GM19351 (cell line): Measurements from ENCODE around the gene DHRS4L2.

Experiments
- ATAC-seq: cut with Tn5 transposase; IDR thresholded peaks from one replicate; pipeline ENCODE4 v1.9.1; 2021; ENCODE audit warnings: mild to moderate bottlenecking, moderate library complexity; ENCODE audit not compliant: unreplicated experiment

DHRS4L2 gene

GRCh38 chr14:24051789-24052655 lies 63.3 kb downstream of the DHRS4L2 start, which contains the start of gene CARMIL3:
Gene CARMIL3 (plus strand): TSS chr14:24052009. CDS start chr14:24052154, 145 bp downstream.
- peak; percentile 79 for ATAC-seq

- ATAC-seq: no peak
These were observed 64.2 kb downstream of the DHRS4L2 start for GRCh38 chr14:24052656-24053547.

- ATAC-seq: no peak
These were observed 65.0 kb downstream of the DHRS4L2 start for GRCh38 chr14:24053548-24054323.

- no peak for ATAC-seq
These were observed 65.6 kb downstream of the DHRS4L2 start for GRCh38 chr14:24054324-24054641.

GRCh38 chr14:24054646-24055045 lies 65.9 kb downstream of the DHRS4L2 start:
- no peak for ATAC-seq
